ENCODE results near the gene CDH5.

CDH5 gene

DNA sequence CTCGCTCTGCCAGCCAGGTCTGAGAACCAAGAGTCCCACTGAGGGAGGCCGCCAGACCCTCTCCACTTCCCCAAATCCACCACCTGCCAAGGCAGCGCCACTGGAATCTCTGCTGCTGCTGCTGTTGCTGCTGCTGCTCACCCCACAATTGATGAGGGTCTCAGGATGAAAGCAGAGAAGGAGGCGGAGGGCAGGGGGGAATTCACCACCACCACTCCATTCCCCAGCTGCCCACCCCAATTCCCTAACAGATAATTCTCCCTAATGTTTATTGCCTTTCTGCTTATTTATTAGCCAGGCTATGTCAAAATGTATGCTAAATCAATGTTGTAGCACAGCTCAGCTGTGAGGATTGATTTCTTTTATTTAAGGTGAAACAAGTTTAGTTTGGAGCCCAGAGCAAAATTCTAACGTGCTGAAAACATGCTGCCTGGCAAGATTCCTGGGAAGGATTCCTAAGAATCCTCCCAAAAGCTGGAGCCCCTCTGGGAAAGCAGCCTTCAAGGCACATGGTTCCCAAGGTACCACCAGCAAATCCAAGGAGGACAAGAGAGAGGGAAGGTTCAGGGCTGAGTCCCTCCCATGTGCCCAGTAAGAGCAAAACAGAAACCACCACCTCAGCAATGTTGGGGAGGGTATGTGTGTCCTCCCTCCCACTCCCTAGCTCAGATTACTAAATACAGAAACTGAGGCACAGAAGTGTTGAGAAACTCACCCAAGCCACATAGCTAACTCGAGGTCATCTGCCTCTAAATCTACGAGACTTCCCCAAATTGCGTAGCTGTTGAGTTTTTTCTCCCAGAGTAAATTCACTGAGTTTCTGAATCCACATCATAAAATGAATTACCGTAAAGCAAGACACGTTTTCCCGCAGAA is 12.2 kb upstream of the CDH5 start:
- DNase-seq, result no peak

DNA sequence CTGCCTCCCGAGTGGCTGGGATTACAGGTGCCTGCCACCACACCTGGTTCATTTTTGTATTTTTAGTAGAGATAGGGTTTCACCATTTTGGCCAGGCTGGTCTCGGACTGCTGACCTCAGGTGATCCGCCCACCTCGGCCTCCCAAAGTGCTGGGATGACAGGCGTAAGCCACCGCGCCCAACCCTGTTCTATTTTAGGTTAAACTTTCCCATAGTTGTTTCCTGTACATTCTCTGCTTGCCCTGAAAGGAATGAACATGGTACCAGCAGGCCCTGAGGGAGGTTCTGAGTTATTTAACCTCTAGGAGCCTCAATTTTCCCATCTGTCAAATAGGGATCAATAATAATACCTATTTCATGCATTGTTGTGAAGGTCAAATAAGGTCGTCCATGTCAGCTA is 11.0 kb upstream of the CDH5 start:
- no peak for DNase-seq

DNA sequence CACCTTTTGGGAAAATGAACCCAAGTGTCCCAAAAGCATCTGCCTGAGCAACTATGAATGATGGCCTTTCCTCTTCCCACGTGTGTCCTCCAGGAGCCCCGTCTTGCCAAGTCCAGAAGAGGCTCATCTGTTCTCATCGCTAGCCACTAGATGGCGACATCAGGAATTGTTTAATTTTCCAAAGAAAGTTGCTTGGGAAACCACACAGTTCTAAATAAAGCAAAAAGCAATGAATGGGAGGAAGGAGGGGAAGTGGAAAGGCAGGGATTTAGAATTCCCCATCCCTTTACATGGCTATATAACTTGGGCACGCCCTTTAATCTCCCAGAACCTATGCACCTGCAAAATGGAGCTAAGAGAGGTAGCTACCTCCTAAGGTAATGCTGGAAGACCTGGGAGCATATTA is 9.0 kb upstream of the CDH5 start:
- DNase-seq, result no peak

DNA sequence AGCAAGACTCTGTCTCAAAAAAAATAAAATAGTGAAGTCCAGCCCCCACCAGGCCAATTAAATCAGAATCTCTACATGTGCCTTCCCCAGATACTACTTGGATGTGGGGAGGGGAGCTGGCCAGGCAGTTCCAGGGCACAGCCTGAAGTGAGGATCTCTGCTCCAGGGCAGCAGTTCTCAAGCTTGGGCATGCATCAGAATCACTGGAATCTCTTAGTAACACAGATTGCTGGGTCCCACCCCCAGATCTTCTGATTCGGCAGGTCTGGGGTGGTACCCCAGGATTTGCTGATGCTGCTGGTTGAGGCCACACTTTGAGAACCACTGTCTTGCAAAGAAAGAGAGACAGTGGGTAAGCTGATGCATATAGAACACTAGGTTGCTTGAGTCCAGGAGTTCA is 8.3 kb upstream of the CDH5 start:
- DNase-seq, result no peak

DNA sequence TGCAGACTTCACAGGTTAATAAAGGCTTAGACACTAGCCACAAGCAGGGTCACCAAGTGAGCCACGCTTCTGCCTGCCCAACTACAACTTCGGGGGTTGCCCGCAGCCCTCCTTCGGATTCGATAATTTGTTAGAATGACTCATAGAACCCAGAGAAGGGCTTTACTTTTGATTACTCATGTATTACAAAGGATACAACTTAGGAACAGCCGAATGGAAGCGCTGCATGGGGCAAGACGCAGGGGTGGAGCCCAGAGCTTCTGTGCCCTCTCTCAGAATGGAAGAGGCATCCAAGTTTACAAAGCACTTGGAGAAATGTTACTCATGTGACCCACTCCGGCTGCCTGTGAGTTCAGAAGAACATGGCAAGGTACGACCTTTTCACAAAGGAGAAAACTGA is 7.5 kb upstream of the CDH5 start:
- no peak for DNase-seq

DNA sequence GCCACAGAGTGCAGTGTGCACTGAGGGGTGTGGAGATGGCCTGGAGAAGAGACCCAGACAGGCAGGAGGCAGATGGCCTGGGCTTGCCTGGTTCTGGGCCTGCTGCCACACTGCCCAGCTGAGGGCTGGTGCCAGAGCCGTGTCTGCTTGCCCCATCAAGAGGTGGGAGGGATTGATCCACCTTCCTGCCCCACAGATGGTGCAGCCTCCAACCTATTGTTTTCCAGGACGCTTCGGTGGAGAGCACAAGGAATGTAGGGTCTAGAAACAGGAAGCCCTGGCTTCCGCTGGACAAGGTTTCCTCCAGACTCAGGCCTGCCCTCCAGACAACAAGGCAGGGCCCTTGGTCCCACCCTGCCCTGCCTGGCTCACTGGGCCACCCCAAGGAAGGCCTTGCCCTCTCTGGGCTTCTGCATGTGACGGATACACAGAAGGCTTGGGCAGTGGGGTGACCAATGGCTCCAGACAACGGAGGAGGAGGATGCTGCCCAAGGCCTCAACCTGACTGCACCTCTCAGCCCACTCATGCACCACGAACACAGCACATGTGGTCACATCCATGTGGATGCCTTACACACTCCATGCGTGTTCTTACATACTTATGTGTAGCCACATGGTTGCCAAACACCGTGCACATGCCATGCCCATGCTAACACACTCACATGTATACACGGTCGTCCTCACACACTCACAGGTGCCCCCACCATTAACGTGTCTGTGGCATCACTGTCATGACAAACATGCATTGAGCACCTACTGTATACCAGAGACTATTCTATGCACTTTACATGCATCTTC is 6.5 kb upstream of the CDH5 start:
- DNase-seq, result no peak

DNA sequence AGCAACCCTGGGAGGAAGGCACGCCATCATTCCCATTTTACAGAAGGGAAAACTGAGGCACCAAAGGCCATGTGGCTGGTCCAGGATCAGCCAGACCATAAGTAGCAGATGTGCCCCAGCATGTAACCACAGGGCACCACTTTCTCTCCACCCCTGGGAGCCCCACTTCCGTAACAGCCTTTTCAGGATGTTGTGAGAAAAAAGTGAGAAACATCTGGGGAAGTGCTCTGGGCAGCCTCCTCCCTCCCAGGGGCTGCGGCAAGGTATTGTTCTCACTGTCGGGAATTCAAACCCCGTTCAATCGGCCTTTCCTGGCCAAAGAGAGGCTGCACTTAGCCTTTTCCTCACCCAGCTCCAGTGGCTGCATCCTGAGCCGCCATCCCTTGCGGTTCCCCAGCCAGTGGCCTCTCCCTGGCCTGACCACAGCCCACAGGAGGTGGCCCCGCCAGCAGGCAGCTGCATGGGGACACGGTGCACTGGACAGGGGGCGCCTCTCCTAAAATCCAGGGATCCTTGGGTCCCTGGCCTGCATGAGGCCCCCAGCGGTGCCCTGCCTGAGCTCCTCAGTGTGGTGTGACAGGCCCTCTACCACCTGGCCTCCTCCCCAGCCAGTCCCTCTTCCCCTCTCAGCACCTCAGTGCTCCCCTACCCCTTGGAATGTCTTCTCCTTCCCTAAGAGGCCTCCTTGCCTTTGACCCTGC is 5.7 kb upstream of the CDH5 start:
- no peak for DNase-seq

DNA sequence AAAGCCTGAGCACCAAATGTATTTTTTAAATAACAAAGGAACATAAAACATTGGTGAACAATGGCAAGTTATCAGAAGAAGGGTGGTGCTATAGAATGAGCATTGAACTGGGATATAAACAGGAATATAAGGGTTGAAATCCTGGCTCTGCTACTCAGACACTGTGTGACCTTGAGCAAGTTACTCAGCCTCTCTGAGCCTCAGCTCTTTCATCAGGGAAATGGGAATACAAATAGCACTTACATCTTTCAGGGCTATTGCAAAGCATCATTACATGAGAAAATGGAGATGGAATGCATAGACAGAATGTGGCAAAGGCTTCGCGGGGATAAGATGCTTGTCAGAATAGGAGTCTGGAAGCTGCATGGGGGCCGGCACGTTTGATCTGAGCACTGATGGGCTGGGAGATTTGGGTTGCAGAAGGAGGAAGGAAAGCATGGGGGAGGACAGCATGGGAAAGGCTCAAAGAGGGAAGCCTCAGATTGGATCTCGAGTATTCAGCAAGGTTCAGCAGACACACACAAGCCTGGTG is 4.8 kb upstream of the CDH5 start:
- no peak for DNase-seq

DNA sequence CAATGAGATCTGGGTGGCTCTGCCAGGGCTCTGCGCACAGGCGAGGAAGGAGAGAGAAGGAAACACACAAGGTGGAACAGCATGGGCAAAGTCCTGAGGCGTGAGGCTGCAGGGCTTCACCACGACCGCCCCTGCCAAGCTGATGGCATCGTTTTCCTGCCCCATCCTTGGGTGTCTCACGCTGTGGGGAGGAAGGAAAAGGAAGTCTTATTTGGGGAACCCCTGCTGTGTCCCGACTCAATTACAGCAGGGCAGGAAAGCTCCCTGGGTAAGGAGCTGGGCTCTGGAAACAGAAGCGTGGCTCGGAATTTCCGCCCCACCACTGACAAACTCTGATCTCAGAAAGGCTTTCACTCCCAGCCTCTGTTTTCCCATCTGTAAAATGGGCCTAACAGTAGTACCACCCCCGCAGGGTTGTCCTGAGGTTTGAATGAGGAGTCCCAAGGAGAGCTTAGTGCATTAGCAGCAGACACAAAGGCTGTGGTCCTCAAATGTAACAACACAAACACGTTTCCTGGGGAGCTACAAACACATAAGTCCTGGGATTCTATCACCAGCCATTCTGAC is 3.2 kb upstream of the CDH5 start:
- DNase-seq, result no peak

DNA sequence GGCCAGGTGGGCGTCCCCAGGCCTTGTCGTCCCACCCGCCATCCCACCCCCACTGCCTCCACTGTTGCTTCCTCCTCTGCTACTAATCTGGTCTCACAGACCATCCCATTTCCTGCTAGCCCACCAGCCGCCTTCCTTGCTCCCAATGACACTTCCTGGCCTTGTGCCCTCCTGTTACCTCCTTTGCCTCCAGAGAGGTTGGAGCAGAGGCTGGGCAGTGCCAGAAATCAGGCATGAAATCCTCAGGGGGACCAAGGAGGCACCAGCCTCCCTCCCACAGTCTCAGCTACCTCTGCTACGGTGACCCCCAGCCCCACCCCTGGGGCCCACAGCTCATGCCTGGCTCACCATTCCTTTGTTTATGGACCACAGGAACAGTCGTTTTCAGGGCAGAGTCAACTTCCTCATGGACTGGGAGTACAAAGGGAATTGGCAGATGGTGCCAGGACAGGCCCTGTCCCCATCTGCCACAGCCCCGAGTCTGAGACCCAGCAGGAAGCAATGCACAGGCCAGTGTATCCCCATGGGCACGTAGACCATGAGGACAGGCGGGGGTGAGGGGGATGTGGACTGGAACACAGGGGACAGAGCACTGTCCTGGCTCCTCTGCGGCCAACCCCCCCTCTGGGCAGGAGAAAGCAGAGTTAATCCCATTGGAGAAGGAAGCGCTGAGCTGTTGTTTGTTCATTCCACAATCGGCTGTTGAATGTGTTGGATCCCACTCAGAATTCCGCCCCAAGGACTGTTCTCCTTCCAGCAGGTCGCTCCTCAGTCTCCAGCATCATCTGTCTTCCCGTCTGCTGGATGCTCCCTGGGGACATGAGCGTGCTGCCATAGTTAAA is 2.2 kb upstream of the CDH5 start:
- DNase-seq, result no peak

DNA sequence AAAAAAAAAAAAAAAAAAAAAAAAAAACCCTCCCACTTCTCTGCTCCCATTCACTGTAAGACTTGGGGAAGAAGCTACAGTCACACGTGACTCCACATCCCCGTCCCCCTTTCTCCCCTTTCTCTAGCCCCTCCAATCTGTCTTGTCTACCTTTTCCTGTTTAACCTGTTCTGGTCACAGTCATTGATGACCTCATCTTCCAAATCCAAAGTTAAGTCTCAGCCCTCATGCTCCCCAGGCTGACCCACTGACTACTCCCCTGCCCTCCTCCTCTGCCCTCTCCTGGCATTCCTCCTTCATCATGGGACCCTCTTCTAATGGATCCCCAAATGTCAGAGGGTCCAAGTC is 1.6 kb upstream of the CDH5 start:
- no peak for DNase-seq

DNA sequence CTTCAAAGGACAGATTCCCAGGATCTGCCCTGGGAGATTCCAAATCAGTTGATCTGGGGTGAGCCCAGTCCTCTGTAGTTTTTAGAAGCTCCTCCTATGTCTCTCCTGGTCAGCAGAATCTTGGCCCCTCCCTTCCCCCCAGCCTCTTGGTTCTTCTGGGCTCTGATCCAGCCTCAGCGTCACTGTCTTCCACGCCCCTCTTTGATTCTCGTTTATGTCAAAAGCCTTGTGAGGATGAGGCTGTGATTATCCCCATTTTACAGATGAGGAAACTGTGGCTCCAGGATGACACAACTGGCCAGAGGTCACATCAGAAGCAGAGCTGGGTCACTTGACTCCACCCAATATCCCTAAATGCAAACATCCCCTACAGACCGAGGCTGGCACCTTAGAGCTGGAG is 840 bp upstream of the CDH5 start:
- DNase-seq, result no peak

DNA sequence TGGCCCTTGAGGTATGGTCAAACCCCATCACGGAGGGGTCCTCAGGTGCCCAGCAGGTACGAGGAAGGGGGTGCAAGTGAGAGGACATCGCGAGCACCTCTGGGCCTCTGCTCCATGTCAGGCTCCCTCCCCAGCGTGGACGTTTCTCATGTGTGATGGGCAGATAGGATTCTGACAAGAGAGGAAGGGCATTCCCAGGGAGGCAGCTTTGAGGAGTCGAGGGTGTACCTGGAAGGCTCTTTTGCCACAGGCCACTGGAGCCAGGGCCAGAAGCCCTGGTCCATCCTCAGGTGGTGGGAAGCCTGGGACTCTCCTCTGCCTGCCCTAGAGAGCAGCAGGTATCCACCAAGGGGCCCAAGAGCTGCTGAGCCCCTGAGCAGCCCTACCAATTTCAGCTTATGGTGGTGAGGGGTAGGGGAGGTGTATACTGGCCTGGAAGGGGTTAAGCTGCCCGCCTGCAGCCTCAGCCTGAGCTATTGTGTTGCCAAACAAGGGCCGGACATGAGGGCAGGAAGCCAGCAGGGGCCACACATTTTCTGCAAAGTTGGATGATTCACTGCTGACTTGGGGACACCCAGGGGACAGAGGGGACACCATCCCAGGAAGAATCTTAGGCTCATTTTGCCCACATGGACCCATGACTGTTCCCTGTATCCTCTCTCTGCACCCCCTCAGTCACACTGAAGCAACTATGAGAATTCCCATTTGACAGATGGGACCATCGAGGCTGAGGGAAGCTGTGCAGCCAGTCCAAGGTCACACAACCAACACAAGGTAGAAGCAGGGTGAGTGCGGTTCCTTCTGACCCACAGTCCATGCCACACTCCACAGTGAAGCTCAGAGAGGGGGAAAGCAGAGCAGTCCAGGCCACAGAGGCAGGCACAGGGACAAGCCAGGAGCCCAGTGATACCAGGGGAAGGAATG is 1.7 kb downstream of the CDH5 start:
- DNase-seq, result no peak

DNA sequence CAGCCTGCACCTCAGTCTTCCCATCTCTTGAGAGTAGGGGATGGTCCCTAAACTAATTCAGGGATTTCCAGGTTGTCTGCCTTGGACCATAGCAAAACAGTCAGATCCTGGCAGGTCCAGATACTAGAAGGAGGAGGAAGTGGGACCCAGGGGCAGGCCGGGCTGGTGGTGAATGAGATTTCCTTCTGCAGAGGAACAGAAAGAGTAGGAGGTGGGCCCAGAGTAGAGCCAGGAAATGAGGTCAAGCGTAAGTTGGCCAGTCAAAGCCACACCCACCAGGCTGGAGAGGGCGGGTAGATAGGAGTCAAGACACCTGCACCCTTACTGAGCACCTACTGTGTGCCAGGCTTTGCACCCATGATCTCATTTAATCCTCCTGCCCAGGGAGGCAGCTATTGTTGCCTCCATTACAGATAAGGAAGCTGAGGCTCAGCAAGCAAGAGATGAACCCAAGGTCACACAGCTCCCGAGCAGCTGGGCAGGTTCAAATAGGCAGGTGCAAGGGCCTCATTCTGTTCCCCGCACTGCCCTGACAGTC is 2.6 kb downstream of the CDH5 start:
- no peak for DNase-seq

DNA sequence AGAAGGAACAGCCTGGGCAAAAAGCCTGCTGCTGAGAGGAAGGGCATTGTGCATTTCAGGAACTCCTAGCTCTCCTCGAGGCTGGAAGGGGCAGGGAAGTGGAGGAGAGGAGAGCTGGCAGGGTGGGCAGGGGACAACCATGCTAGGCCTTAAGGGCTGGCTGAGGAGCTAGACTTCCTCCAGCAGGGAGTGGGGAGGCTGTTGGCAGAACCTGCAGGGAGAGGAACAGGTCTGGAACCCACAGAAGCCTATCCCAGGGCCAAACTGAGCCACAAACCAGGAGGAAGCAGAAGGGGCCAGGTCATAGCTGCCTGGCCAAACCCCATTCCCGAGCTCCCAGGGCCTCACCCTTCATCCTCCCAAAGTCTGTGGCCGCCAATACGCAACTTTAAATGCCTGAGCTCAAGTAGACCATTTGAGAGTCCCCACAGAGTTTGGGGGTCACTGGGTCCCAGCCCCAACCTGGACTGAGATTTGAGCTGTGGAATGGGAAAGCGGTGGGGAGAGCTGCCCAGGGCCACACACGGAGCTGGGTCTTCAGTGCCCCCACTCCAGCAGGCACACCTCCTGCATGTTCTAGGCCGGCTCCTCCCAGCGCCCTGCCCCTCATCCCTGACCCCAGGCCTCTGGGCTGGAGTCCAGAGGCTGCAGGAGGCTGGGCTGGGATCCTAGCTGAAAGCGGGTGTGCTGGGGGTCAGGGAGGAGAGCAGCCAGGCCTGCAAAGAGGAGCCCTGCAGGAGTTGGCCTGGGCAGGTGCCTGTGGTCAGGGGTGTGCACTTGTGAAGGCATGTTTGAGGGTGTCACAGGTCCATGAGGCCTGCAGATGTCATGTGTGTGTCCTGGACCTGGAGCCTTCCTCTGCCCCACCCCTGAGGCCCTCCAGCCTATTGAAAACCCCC is 4.5 kb downstream of the CDH5 start:
- no peak for DNase-seq

DNA sequence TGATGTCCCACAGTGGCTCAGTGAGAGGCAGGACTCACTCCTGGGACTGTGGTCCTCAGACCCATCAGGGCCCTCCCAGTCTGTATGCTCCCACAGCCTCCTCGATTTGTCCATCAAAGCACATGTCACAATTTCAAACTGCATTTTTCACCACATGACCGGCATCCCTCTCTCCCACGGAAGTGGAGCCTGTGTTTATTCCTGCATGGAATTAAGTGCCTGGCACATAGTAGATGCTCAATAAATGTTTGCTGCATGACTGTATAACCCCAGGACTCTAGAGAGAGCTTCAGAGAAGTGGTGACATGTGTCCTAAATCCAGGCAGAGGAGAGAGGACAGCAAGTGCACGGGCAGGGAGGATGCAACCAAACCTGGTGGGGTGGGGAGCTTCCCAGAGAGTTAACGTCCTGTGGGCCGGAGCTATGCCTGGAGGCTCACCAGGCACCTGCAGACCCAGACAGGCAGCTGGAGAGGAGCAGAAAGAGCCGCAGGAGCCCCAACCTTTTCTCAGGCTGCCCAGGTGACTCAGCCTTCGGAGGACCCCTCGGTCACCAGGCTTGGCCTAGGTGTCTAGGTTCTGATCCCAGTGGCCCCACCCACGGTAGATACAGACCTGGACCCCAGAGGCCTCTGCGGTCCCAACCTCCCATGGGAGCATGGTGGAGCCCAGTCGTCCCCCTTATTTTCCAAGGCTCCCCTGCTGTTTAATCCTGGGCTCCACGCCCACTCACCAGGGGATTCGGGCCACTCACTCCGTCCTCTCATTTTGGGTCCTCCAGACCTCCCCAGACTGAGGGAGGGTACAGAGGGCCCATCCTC is 5.8 kb downstream of the CDH5 start:
- no peak for DNase-seq

DNA sequence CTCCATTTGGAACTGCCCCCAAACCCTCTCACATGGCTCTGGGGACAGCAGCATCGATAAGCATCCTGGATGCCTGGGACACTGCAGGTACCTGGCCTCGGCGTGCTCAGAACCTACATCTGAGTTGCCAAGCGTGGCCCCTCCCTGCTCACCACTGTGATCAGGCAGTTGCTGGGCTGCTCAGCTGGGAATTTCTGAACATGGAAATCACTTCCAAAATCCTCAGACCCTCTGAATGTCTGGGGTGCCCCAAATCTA is 6.3 kb downstream of the CDH5 start:
- no peak for DNase-seq

DNA sequence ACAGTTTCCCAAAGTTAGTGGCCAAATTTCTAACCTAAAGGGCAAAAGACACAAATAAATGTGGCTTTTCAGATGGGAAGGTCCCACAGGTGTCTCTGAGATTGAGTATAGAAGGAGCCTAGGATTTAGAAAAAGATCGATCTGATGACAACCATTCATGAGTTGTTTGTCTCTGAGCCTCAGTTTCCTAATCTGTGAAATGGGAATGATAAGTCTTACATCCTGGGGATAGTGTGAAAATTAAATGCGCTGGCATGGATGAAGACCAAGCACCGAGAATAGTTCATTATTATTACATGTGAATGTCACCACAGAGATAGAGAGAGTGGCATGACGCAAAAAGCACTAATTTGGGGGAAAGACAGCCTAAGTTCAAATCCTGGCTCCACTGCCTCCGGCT is 7.2 kb downstream of the CDH5 start:
- no peak for DNase-seq

DNA sequence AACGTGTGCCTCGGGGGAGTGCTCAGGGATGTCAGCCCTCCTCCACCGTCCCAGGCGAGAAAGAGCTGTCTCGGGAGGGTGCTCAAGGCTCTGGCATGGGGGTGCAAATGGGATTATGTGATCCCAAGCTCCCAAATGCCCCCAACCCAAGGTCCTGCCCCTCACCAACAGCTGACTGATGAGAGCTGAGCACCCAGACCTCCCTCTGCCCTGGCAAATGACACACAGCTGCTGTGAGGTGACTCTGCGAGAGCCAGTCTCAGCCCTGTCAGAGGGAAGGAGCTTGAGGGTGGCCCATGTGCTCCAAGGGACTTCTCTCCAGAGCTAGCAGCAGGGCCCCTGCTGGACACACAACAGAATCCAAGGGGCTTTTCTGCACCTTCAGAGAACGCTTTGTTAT is 7.7 kb downstream of the CDH5 start:
- no peak for DNase-seq

Measured in activated CD8-positive, alpha-beta memory T cell treated with anti-CD3 and anti-CD28 coated beads for 24 hours (primary cell).